Esophagus muscularis mucosa (tissue), 4 donors: ENCODE results near the gene NRP1. TPM values are rescaled to one million over a fixed set of nuclear protein-coding genes. Genes with fewer than 3 reads are reported as not detected.

Source experiments
- DNase-seq: peaks from one replicate; pipeline ENCODE4 v3.0.0-alpha.2; 2017; ENCODE audit errors: extremely low spot score
- H3K27ac ChIP-seq, 4 donors: fragments of 200-600 bp; sonication (generic); replicated peaks in 1 of 4; 1 replicate in 3 of 4; 2 replicates in 1 of 4; pipeline ENCODE4 v1.5.1; 2016 to 2019; ENCODE audit warnings: mild to moderate bottlenecking in 1 of 4
- H3K27me3 ChIP-seq, 4 donors: fragments of 200-600 bp; sonication (generic); one replicate each; pipeline versions ENCODE4 v1.5.1 to v1.6.0; 2016 to 2019
- H3K36me3 ChIP-seq, 4 donors: fragments of 200-600 bp; sonication (generic); one replicate each; pipeline ENCODE4 v1.5.1; 2016 to 2019
- H3K4me1 ChIP-seq, 4 donors: fragments of 200-600 bp; sonication (generic); one replicate each; pipeline ENCODE4 v1.5.1; 2016 to 2019
- H3K4me3 ChIP-seq, 4 donors: fragments of 200-600 bp; sonication (generic); 1 replicate in 2 of 4; 2 replicates in 2 of 4; pipeline ENCODE4 v1.5.1; 2016 to 2019; ENCODE audit warnings: mild to moderate bottlenecking in 4 of 4, moderate library complexity in 1 of 4
- H3K9me3 ChIP-seq, 4 donors: fragments of 200-600 bp; sonication (generic); 1 replicate in 3 of 4; 2 replicates in 1 of 4; pipeline ENCODE4 v1.5.1; 2016 to 2019
- CTCF ChIP-seq, 3 experiments: fragments of 200-600 bp in 2 of 3; fragments of 450-650 bp in 1 of 3; sonication (generic) in 2 of 3; IDR thresholded peaks; one replicate each; pipeline ENCODE4 v1.5.1; 2017 to 2019; ENCODE audit warnings: antibody characterized with exemption in 3 of 3, mild to moderate bottlenecking in 2 of 3, moderate library complexity in 1 of 3
- EP300 ChIP-seq: sonication (generic); formaldehyde crosslinking; IDR thresholded peaks from one replicate; pipeline ENCODE4 v1.6.1; 2017; ENCODE audit warnings: antibody characterized with exemption
- POLR2A ChIP-seq: fragments of 450-650 bp; IDR thresholded peaks from one replicate; pipeline ENCODE4 v1.6.1; 2017; ENCODE audit warnings: antibody characterized with exemption, moderate library complexity, mild to moderate bottlenecking, low read depth
- POLR2AphosphoS5 ChIP-seq, 2 donors: sonication (generic); formaldehyde crosslinking; IDR thresholded peaks; one replicate each; pipeline ENCODE4 v1.6.1; 2017; ENCODE audit warnings: antibody characterized with exemption in 2 of 2
- WGBS: methylation state at CpG from one replicate; pipeline ENCODE4 v1.1.5; 2018; 5-methylcytosine and 5-hydroxymethylcytosine counted together
- intact Hi-C: fragments of 100-400 bp; cut with DNase I; formaldehyde crosslinking; loops from one replicate; pipeline ENCODE4 v1.15.1; 2023
- total RNA-seq, 4 donors: library from RNA; depleted of rRNA; stranded (reverse); fragments of >200 nt; gene quantifications; one replicate each; pipeline versions ENCODE4 v1.1.0 to v1.2.1, GENCODE V29; 2016

Gene NRP1
- total RNA-seq, 4 donors from 2014 or later: 36.5 to 64.4 (median 54.1) TPM

GRCh38 chr10:33137356-33138005, 197.0 kb downstream of the NRP1 start:
- Histone ChIP-seq H3K27ac (no peak overlapping the region), H3K9me3 (no peaks in the 10 kb centered on the region), H3K36me3 (no peaks in the 10 kb centered on the region), H3K4me3 (no peak overlapping the region), H3K27me3 (no peaks in the 10 kb centered on the region), H3K4me1 (peaks cover 0 to 52% (median 23%) of the 10 kb centered on the region in 4 donors)
- TF ChIP-seq POLR2A: no peak
- no peak for TF ChIP-seq POLR2AphosphoS5 (IDR thresholded peaks at IDR 0.05)
- TF ChIP-seq CTCF (IDR thresholded peaks at IDR 0.05): no peak
- TF ChIP-seq EP300: no peak
- intact Hi-C loops: no loop called here
- no peak for DNase-seq
- 93% methylated on average over 6 of the region's 12 CpGs for WGBS

GRCh38 chr10:33136781-33137180, 197.7 kb downstream of the NRP1 start:
- H3K36me3 ChIP-seq: no peaks in the 10 kb centered on the region
- DNase-seq: no peak
- no peak overlapping the region for H3K4me3 ChIP-seq
- TF ChIP-seq POLR2AphosphoS5 (IDR thresholded peaks at IDR 0.05) (no peak), POLR2A (no peak)
- WGBS: 38% methylated on average over 1 of the region's 1 CpG
- H3K27ac ChIP-seq: peak overlapping the region in 1 of 4 donors; percentile 35
- H3K9me3 ChIP-seq: no peaks in the 10 kb centered on the region
- no peaks in the 10 kb centered on the region for H3K27me3 ChIP-seq
- intact Hi-C loops: no loop called here
- H3K4me1 ChIP-seq: peaks cover 0 to 52% (median 23%) of the 10 kb centered on the region in 4 donors

DNA sequence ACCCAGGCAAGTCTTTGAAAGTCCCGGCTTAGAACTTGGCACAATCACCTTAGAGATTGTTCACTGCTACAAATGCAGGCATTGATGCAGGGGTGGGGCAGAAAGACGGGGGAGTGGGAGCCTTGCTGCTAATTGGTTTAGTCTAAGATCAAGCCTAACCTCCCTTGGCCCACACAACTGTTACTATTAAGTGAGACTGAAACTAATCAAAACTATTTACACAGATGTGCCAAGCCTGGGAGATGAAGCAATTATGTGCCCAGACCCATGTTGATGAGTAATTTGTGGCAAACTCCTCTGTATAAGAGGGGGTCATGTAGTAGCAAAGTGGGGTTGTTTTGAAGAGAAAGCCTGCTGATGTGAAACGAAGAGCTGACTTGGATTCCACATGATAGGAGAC, 198.2 kb downstream of the NRP1 start:
- Histone ChIP-seq H3K36me3 (no peaks in the 10 kb centered on the region), H3K27me3 (no peaks in the 10 kb centered on the region), H3K4me1 (peaks cover 0 to 52% (median 23%) of the 10 kb centered on the region in 4 donors), H3K4me3 (no peak overlapping the region), H3K9me3 (no peaks in the 10 kb centered on the region), H3K27ac (peak overlapping the region in 2 of 4 donors; percentile 35 to 49)
- DNase-seq: no peak
- TF ChIP-seq CTCF (IDR thresholded peaks at IDR 0.05) (no peak), EP300 (no peak), POLR2AphosphoS5 (IDR thresholded peaks at IDR 0.05) (no peak), POLR2A (no peak)
- WGBS: 64% methylated on average over 3 of the region's 3 CpGs
- intact Hi-C loops: no loop called here

DNA sequence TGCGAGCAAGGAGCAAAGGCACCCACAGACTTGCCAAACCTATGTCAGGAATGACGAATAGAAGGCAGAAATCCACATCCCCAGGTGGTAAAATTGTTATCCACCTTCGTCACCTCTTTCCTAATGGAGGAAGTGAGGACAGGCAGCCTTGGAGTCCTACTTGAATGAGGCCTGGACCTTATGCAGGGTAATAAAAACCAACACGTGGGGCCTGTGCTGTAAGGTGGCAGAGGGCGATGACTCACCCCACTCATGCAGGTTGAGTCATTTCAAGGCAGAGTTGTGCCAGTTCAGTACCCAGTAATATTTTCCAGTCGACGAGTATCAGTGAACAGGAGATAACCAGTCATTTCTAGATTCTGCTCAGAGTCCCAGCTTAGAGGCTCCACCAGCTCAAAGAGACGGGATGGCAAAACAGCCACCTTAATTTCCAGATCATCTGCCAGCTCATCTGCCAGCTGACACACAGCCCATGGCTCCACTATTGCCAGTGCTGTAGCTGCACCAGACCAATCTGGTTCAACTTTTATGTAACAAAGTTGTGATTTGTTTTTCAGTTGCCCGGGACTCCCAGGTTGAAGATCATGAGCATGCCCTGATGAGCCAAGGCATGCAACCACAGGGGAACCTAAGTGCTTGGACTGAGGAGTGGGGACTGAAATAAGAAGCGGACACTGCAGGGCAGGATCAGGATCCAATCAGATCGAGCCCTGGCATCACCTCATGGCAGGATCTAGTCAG, 200.3 kb downstream of the NRP1 start:
- Histone ChIP-seq H3K27ac (peak overlapping the region; percentile 45 to 61 (median 56)), H3K27me3 (no peaks in the 10 kb centered on the region), H3K36me3 (no peaks in the 10 kb centered on the region), H3K4me1 (peaks cover 0 to 53% (median 28%) of the 10 kb centered on the region in 4 donors), H3K4me3 (no peak overlapping the region), H3K9me3 (no peaks in the 10 kb centered on the region)
- no peak for DNase-seq
- 68% methylated on average over 11 of the region's 11 CpGs for WGBS
- TF ChIP-seq CTCF (IDR thresholded peaks at IDR 0.05) (no peak), POLR2AphosphoS5 (IDR thresholded peaks at IDR 0.05) (peak; percentile 69 to 73), EP300 (no peak)
- intact Hi-C loops: no loop called here

GRCh38 chr10:33133557-33133956, 200.9 kb downstream of the NRP1 start:
- Histone ChIP-seq H3K9me3 (no peaks in the 10 kb centered on the region), H3K4me3 (no peak overlapping the region), H3K4me1 (peaks cover 0 to 50% (median 27%) of the 10 kb centered on the region in 4 donors), H3K27ac (peak overlapping the region; percentile 40 to 61 (median 54)), H3K27me3 (no peaks in the 10 kb centered on the region), H3K36me3 (no peaks in the 10 kb centered on the region)
- TF ChIP-seq EP300 (no peak), POLR2AphosphoS5 (IDR thresholded peaks at IDR 0.05) (no peak), CTCF (IDR thresholded peaks at IDR 0.05) (no peak), POLR2A (no peak)
- intact Hi-C loops: no loop called here
- no peak for DNase-seq
